Brain microvascular endothelial cell (primary cell): Measurements from ENCODE around the gene NAA80.
A peak's percentile ranks its signal among the peaks of the same experiment; 100 is the strongest.

Source experiments
- DNase-seq: peaks from one replicate; pipeline ENCODE4 v3.0.0-alpha.2; 2020
- H3K27ac ChIP-seq: fragments of 250-450 bp; sonication (Bioruptor Pico); 2 replicates; pipeline ENCODE4 v1.5.1; 2020; ENCODE audit warnings: mild to moderate bottlenecking, moderate library complexity
- H3K27me3 ChIP-seq: fragments of 250-450 bp; sonication (Bioruptor Pico); replicated peaks from 2 replicates; pipeline ENCODE4 v1.5.1; 2020; ENCODE audit warnings: mild to moderate bottlenecking
- H3K36me3 ChIP-seq: fragments of 250-450 bp; sonication (Bioruptor Pico); replicated peaks from 2 replicates; pipeline ENCODE4 v1.5.1; 2020; ENCODE audit warnings: mild to moderate bottlenecking
- H3K4me3 ChIP-seq: 2 replicates; pipeline ENCODE4 v1.5.1; 2011; ENCODE audit warnings: low read depth, mild to moderate bottlenecking, control low read depth, low read length, moderate library complexity
- in situ Hi-C: cut with HindIII; loops from 2 replicates; pipeline ENCODE4 v1.10.0; 2017; ENCODE audit warnings: low sequenced_read_pairs, low pct_ligation_motif_present
- TF ChIP-seq, protein P1 (sequence below): IDR thresholded peaks from 2 replicates; pipeline ENCODE4 v1.5.1; 2011; ENCODE audit warnings: low read depth, mild to moderate bottlenecking, moderate library complexity, low read length, control low read depth, inconsistent platforms; ENCODE audit errors: missing control alignments

The NAA80 gene

DNA sequence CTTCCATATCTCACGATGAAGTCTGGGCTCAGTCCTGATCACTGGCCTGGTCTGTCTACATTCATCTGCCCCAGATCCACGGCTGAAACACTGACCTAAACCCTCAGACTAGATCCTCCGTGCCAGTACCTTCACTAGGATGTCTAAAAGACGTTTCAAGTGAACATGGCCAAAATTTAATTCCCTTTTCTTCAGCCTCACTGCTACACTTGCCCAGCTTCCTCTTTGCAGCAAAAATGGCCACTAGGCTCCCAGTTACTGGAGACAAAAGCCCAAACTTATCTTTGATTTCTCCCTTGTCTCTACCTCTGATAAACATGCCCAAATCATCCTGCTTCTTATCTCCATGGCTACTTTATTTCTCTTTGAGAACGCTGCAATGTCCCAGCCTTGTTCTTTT is 39.8 kb upstream of the NAA80 start:
- no peak overlapping the region for H3K4me3 ChIP-seq

DNA sequence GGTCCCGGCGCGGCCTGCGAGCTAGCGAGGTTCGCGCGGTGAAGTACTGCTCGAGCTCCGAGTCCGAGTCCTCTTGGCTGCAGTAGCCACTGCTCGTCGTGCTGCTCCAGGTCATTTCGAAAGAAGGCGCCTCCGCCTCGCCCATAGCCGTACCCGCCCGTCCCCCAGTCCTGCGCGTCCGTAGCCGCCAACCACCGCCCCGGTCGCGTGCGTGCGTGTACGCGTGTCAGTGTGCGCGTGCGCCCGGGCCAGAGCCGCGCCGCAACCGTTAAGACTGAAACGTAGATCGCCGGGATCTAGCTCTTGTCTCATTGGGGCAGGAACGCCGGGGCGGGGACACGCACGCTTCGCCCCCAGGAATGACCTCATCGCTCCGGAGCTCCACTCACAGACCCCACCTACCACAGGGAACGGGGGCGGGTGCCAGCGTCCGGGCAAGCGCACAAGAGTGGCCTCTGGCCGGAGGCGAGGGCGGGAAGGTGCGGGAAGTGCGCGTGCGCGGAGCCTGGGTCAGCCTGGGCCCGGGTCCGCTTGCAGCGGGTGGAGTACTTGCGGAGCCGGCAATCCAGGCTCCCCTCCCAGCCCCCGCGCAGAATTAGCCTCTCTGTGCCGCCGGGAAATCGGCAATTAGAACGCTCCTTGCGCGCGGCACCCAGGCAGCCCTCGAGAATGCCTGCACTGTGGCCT is 38.1 kb upstream of the NAA80 start:
- TF ChIP-seq, protein P1, sequence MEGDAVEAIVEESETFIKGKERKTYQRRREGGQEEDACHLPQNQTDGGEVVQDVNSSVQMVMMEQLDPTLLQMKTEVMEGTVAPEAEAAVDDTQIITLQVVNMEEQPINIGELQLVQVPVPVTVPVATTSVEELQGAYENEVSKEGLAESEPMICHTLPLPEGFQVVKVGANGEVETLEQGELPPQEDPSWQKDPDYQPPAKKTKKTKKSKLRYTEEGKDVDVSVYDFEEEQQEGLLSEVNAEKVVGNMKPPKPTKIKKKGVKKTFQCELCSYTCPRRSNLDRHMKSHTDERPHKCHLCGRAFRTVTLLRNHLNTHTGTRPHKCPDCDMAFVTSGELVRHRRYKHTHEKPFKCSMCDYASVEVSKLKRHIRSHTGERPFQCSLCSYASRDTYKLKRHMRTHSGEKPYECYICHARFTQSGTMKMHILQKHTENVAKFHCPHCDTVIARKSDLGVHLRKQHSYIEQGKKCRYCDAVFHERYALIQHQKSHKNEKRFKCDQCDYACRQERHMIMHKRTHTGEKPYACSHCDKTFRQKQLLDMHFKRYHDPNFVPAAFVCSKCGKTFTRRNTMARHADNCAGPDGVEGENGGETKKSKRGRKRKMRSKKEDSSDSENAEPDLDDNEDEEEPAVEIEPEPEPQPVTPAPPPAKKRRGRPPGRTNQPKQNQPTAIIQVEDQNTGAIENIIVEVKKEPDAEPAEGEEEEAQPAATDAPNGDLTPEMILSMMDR: no peak
- peak overlapping the region; percentile 79 for H3K4me3 ChIP-seq
- no peaks in the 10 kb centered on the region for H3K36me3 ChIP-seq
- H3K27me3 ChIP-seq: no peaks in the 10 kb centered on the region
- in situ Hi-C loops: no loop called here
- H3K27ac ChIP-seq: peak overlapping the region; percentile 94
- peak; percentile 100 for DNase-seq

More for the DNA sequence above, 39.8 kb upstream of the NAA80 start:
- TF ChIP-seq, protein P1: no peak
- Histone ChIP-seq H3K27me3 (no peaks in the 10 kb centered on the region), H3K36me3 (no peaks in the 10 kb centered on the region), H3K27ac (no peak overlapping the region)
- in situ Hi-C loops: no loop called here
- DNase-seq: no peak

DNA sequence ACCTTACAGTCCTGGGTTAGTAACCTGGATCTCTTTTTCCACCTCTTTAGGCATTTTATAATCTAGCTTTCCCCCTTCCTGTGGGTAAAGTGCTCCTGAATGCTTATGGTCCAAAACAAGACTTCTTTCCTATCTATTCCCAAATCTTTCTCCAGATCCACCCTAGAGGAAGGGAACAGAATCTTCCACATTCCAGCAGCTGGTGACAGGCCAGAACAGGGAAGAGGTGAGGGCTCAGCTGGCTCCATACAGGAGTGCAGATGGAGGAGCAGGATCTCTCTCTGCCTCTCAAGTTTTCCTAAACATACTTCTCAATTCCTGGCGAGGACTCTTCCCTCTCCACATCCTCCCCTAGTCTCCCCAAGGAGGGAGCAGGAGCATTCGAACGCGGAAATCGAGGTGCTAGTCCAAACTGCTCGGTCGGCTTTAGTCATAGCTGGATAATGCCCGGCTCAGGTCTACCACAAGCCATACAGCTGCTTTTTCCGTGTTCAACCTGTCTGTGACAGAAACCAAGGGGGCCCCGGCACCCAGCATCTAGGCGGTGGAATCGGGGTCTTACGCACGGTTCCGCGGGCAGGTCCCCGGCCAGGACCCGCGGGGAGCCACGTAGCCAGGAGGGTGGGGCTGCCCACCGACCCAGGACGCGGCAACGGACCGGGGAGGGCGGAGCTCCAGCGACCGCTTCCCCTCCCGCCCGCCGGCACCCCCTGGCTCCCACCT is 37.4 kb upstream of the NAA80 start:
- Histone ChIP-seq H3K27me3 (no peaks in the 10 kb centered on the region), H3K4me3 (peak overlapping the region; percentile 79), H3K27ac (peak overlapping the region; percentile 94), H3K36me3 (peaks cover 3% of the 10 kb centered on the region)
- TF ChIP-seq, protein P1: peak; percentile 1
- in situ Hi-C loops: no loop called here
- no peak for DNase-seq

DNA sequence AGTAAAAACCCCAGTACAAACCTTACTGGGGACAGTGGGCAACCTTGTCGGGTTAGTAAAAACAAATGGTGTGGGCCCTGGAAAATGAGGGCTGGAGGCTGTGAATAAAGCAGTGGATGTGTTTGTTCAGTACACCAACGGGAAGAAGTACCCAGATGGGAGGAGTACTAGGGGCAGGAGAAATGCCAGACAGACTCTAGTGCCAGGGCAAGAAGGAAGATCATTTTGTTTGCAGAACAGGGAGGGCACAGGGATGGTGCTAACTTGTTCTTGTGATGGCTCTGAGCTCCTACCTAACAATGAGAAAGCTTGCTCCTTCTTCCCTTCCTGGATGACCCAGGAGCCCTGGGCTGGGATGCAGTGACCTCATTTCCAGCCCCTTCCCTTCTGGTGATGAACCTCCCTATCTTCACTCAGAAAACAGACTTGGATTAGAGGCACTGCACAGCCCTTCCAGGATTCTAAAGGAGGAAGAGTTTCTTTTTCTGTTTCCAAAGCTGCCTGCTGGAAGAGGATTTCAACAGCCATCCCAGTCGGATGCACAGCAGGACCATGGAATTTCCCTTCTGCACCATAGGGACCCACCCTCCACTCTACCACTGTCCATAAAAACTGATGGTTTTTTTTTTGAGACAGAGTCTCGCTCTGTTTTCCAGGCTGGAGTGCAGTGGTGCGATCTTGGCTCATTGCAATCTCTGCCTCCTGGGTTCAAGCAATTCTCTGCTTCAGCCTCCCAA is 35.3 kb upstream of the NAA80 start:
- Histone ChIP-seq H3K27ac (peak overlapping the region; percentile 94), H3K4me3 (no peak overlapping the region), H3K36me3 (peaks cover 23% of the 10 kb centered on the region), H3K27me3 (no peaks in the 10 kb centered on the region)
- TF ChIP-seq, protein P1: no peak
- in situ Hi-C loops: no loop called here
- DNase-seq: no peak

DNA sequence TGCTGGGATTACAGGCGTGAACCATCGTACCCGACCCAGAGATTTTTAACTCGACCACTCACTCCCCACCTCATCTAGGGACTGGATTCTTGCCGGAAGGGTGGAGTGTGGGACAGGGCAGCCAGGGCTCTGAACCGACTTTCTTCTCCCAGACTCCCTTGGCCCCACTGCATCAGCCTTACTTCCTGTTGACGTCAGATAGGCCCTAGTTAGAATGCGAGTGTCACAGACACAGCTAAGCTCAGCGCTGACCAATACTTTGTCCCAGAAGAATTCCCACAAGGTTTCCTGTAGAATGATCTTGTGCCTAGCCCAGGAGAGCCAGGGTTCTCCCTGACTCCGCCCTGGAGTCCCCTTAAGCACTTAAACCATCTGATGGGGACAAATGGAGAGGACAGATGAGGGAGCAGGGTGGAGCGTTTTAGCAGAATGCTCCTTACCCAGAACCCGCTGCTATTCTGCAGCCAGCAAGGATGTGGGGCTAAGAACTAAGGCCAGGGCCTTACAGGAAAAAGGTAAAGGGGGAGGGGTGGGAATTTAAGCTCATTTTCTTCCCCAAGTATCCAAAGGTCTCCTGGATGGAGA is 34.6 kb upstream of the NAA80 start:
- Histone ChIP-seq H3K27ac (peak overlapping the region; percentile 94), H3K36me3 (peaks cover 27% of the 10 kb centered on the region), H3K27me3 (no peaks in the 10 kb centered on the region), H3K4me3 (no peak overlapping the region)
- TF ChIP-seq, protein P1: no peak
- in situ Hi-C loops: no loop called here
- DNase-seq: peak; percentile 94
